ENCODE measurements around the gene TNFRSF14. TPM values are rescaled to one million over a fixed set of nuclear protein-coding genes. Genes with fewer than 3 reads are reported as not detected.

The TNFRSF14 gene
- polyA plus RNA-seq, 1 experiment: 19.3 TPM

GRCh38 chr1:2561898-2562895 lies 6.0 kb downstream of the TNFRSF14 start:
- Histone ChIP-seq H3K4me3 (ENCODE audit: low read depth, low read length) (no peak overlapping the region), H3K27me3 (ENCODE audit: control insufficient read depth, insufficient read depth, low read length) (no peaks in the 10 kb centered on the region), H3K36me3 (ENCODE audit: control insufficient read depth, insufficient read depth, low read length) (no peaks in the 10 kb centered on the region; the same call in 1 of the 2 replicates)
- TF ChIP-seq CTCF (IDR thresholded peaks at IDR 0.05; ENCODE audit: insufficient read depth, low read depth, low read length): peak; percentile 52
- POLR2A ChIA-PET: no interaction called here
- DNase-seq (ENCODE audit: low read depth): no peak
- CTCF ChIA-PET: interaction anchor here (0.6 to 2.0 kb wide), 9 partner anchors 9 to 569 kb away, joined by 3 to 9 read pairs (median 4); no protein-coding TSS in a partner anchor

DNA sequence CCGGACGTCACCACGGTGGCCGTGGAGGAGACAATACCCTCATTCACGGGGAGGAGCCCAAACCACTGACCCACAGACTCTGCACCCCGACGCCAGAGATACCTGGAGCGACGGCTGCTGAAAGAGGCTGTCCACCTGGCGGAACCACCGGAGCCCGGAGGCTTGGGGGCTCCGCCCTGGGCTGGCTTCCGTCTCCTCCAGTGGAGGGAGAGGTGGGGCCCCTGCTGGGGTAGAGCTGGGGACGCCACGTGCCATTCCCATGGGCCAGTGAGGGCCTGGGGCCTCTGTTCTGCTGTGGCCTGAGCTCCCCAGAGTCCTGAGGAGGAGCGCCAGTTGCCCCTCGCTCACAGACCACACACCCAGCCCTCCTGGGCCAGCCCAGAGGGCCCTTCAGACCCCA lies 7.0 kb downstream of the TNFRSF14 start:
- CTCF ChIA-PET: no interaction called here
- POLR2A ChIA-PET: no interaction called here

DNA sequence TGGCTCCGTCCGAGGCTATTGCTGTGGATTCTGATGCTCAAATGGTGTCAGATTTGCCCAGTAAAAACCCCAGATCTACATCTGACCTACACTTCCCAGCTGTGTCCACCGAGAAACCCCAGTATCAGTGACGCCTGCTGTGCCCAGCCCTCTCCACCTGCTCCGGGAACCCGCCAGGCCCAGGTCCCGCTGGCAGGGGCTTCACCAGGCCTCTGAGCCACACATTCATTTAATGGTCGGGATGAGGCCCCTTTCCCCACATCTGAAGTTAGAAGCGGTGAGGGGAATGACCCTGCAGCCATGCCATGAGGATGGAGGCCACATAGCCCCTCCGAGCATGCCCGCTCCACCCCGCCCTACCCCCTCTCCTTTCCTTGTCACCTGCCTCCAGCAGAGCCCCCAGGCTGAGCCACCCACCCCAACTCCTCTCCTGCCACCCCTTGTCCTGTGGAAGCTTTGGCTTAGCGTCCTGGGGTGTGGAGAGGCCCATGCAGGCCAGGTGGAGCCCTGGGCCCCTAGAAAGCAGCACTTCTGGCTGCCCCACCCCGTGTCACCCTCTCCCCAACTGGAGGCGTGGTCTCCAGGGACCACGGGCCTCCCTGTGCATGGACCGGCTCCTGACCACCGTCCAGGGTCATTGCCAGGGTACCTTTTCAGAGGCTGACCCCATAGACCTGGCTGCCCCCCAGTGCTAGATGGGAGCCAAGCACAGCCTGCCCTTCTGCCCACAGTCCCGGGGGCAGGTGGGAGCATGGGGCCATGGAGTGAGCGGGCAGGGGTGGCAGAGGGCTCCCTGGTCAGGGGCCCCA lies 8.0 kb downstream of the TNFRSF14 start:
- ChIA-PET CTCF (interaction anchor here (1.4 to 1.6 kb wide), 2 partner anchors 8 to 16 kb away, joined by 3 to 6 read pairs; partner anchors contain the start of gene TNFRSF14), POLR2A (no interaction called here)
- H3K36me3 ChIP-seq (ENCODE audit: control insufficient read depth, insufficient read depth, low read length): no peaks in the 10 kb centered on the region; the same call in 1 of the 2 replicates
- no peak overlapping the region for H3K4me3 ChIP-seq (ENCODE audit: low read depth, low read length)
- no peak for DNase-seq (ENCODE audit: low read depth)
- H3K27me3 ChIP-seq (ENCODE audit: control insufficient read depth, insufficient read depth, low read length): no peaks in the 10 kb centered on the region
- no peak for TF ChIP-seq CTCF (IDR thresholded peaks at IDR 0.05; ENCODE audit: insufficient read depth, low read depth, low read length)

More for the DNA sequence above, 7.0 kb downstream of the TNFRSF14 start:
- TF ChIP-seq CTCF (IDR thresholded peaks at IDR 0.05; ENCODE audit: insufficient read depth, low read depth, low read length): no peak
- no peak for DNase-seq (ENCODE audit: low read depth)
- Histone ChIP-seq H3K27me3 (ENCODE audit: control insufficient read depth, insufficient read depth, low read length) (no peaks in the 10 kb centered on the region), H3K4me3 (ENCODE audit: low read depth, low read length) (no peak overlapping the region), H3K36me3 (ENCODE audit: control insufficient read depth, insufficient read depth, low read length) (no peaks in the 10 kb centered on the region; the same call in 1 of the 2 replicates)

GRCh38 chr1:2564815-2565374 lies 8.7 kb downstream of the TNFRSF14 start:
- CTCF ChIA-PET: interaction anchor here (0.7 to 1.6 kb wide), 4 partner anchors 8 to 150 kb away, joined by 3 to 6 read pairs (median 3); partner anchors contain the start of gene TNFRSF14

More at GRCh38 chr1:2564815-2565374, 8.7 kb downstream of the TNFRSF14 start:
- no peak overlapping the region for H3K4me3 ChIP-seq (ENCODE audit: low read depth, low read length)
- no peaks in the 10 kb centered on the region for H3K36me3 ChIP-seq (ENCODE audit: control insufficient read depth, insufficient read depth, low read length)
- TF ChIP-seq CTCF (IDR thresholded peaks at IDR 0.05; ENCODE audit: insufficient read depth, low read depth, low read length): no peak
- POLR2A ChIA-PET: no interaction called here
- no peak for DNase-seq (ENCODE audit: low read depth)
- H3K27me3 ChIP-seq (ENCODE audit: control insufficient read depth, insufficient read depth, low read length): no peaks in the 10 kb centered on the region
